Fibroblast of the conjunctiva (primary cell): Measurements from ENCODE around the gene VWA3A.
"Not testable (repeated sequence)": the region's sequence is repeated elsewhere in the genome, so short reads cannot be mapped to it uniquely, and the experiment has no call there.

Experiments used
- DNase-seq: peaks from one replicate; pipeline ENCODE4 v3.0.0-alpha.2; 2010; ENCODE audit warnings: low read depth

The VWA3A gene

GRCh38 chr16:22092143-22092933 lies at the start of gene VWA3A:
Gene VWA3A (plus strand): TSS chr16:22092541. CDS start chr16:22092638, 97 bp downstream.
- DNase-seq: peak; percentile 9

- not testable (repeated sequence) for DNase-seq
These were observed 48.5 kb upstream of the VWA3A start for GRCh38 chr16:22043882-22044281.

DNA sequence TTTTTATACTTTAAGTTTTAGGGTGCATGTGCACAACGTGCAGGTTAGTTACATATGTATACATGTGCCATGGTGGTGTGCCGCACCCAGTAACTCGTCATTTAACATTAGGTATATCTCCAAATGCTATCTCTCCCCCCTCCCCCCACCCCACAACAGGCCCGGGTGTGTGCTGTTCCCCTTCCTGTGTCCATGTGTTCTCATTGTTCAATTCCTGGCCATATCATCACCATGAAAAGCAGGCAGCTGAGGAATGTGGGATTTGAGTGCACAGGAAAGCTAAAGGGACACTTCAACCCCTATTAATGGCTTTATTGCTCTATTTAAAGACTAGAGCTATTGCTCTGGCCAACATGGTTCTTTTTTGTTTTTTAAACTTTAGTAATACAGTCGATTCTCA lies 46.5 kb upstream of the VWA3A start:
- not testable (repeated sequence) for DNase-seq

GRCh38 chr16:22050963-22051362 lies 41.4 kb upstream of the VWA3A start:
- no peak for DNase-seq

DNA sequence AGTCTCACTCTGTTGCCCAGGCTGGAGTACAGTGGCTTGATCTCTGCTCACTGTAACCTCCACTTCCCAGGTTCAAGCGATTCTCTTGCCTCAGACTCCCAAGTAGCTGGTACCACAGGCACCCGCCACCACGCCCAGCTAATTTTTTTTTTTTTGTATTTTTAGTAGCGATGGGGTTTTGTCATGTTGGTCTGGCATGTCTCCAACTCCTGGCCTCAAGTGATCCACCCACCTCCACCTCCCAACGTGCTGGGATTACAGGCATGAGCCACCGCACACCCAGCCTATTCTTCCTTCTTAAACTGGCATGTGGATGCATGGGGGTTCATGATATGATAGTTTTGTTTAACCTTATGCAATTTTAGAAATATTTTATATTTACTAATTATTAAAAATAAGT lies 39.4 kb upstream of the VWA3A start:
- DNase-seq: no peak

DNA sequence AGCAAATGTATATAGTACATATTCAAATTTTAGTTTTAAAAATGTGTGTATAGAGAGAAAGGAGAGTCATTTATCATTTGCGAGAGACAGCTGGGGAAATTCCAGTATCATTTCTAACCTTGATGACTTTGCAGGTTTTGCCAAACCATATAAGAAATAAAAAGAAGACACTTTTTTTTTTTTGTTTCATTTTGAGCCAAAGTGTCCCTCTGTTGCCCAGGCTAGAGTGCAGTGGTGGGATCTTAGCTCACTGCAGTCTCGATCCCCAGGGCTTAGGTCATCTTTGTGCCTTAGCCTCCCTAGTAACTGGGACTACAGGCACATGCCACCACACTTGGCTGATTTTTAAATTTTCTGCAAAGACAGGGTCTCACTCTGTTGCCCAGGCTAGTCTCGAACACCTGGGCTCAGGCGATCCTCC lies 38.4 kb upstream of the VWA3A start:
- no peak for DNase-seq

DNA sequence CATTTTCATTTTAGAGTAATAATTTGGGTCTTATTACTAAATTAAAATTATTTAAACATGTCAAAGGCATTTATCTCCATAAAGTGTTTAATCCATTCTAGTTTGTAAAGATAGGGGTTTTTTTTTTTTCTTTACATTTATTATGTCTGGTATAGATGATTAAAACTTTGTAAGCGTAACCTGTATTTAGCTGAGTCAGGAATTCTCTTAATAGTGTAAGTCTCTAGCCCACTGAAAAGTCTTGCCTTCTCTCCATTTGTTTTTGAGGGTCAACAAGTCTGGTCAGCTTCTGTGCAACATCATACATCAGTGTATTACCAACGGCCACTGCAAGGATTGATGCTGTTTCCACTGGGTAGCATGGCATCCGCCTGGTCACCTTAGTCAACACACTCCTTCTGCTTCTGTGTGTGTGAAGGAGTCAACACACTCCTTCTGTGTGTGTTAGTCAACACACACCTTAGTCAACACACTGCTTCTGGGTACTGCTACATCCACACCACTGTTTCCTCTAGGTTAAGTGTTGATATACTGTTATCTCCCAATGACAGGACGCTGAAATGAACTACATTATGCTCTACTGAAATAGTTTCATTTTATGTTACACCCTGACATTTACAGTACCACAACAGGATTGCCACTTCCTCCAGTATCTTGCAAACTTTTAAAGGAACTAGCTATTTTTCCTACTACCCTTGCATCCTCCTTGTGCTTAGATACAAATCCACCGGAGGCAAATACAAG lies 37.3 kb upstream of the VWA3A start:
- DNase-seq: no peak

- no peak for DNase-seq
These were observed 36.5 kb upstream of the VWA3A start for GRCh38 chr16:22055881-22056280.

GRCh38 chr16:22063888-22064467 lies 28.4 kb upstream of the VWA3A start:
- DNase-seq: no peak

- no peak for DNase-seq
These were observed 27.1 kb upstream of the VWA3A start for GRCh38 chr16:22065252-22065651.

DNA sequence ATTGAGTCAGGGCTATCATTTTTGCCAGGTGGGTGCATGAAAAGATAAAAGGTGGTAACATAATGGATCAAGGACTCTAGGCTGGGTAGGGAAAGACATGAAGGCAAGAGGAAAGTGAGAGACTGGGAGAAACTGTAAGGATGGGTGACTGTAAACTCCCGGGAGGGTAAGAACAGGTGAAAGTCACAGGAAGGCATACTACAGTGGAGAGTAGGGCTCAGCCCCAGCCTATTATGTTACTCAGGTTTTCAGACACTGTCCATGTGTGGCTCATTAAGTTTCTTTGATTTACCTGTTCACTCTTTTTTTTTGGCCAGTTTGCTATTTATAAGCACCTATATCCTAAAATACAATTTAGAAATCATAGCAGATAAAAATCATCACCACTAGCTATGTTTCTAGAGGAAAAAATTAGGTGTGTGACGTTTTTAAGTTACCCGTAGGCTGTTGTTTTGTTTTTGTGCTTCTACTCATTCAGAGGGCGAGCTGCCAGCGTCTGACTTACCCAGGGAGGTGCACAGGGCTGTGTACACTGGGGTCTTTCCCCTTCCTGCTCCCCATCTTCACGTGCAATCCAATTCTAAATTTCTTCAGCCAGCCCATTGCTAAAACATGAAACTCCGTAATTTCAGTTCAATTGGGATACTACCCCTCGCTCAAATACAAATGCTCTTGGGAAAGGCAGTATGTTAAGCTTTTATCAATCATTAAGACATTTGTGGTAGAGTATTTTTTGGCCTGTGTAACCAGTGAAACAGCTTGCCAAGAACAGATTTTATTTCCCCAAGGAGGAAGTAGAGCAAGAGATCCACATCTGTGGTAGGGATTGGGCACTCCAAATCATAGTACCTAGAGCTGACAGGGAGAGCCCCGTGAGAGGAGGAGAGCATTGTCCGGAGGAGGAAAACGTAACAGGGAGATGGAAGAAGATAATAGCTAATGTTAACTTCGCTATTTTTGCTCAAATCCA lies 21.7 kb upstream of the VWA3A start:
- peak; percentile 13 for DNase-seq

- no peak for DNase-seq
These were observed 20.9 kb upstream of the VWA3A start for GRCh38 chr16:22071331-22071910.

DNA sequence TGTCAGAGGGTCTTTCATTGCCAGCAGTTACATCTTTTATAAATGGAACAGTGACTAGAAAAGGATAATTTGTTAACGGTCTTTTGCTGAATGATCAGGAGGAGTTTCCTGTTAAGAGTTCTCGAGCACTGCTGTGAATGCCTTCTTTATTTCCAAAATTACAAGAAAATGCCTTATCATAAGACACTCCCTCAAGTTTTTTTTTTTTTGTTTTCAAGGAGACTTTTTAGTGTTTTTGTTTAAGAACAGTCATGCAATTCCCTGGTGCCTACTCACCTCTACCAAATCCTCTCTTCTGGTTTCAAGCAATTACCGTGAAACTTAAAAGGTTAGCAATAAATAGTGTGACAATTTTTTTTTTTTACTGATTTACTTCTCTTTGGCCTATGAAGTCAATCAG lies 19.0 kb upstream of the VWA3A start:
- no peak for DNase-seq

- DNase-seq: no peak
These were observed 17.1 kb upstream of the VWA3A start for GRCh38 chr16:22075043-22075757.

GRCh38 chr16:22075776-22076175 lies 16.6 kb upstream of the VWA3A start:
- no peak for DNase-seq

DNA sequence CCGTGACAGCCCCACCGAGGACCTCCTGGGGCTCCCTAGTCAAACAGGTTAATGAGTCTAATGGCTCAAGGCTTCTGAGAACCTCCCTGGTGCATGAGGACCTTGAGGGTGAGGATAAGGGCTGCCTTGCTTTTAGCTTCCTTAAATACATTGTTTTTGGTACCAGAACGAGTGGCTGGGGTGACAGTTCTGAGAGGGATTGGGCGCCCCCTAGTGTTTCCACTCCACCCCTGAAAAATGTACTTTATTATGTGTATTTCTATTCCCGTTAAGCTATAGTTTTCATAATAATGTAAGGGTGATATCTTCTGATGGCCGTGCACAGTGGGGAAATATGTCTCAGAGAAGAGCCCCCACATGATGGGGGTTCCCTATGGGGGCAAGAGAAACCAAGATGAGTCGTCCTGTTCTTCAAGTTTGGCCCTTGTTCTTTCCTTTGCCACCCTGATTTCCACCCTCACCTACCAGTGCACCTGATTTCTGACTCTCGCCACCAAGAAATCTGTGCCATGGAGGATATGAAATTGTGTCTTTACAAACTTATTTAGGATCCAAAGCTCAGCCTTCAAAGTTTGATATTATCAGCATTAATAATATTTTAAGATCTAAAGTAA lies 14.5 kb upstream of the VWA3A start:
- DNase-seq: peak; percentile 43

DNA sequence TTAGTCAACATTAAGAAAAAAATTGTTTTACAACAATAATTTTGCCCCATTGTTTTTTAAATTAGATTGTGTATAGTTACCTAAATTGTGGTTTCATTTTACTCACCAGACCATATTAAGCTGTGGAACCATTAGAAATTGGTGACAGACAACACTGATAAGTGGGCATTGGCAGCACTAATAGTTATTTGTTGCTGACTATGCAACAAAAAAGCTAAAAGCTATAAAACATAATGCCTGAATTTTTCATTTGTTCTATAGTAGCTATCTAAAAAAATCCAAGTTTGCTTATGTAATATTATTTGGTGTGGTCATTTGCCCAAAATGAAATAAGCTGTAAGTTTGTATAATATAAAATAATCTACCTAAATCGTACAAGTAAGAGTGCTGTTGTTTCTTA lies 13.7 kb upstream of the VWA3A start:
- DNase-seq: no peak

GRCh38 chr16:22081050-22081449 lies 11.3 kb upstream of the VWA3A start:
- DNase-seq: no peak

DNA sequence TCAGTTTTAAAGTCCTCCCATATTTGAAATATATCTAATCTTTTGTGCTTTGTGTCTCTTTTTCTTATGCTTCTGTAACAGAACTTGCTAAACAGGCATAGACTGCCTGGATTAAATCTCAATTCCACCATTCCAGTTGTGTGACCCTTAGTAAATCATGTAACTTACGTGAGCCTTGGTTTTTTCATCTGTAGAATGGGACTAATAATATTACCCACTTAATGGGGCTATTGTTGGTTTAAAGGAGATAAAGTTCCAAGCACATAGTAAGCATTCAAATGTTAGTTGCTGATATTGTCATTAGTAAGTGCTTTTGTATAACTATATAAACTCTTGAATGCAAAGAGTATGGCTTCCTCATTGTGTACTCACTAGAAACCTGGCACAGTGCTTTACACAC lies 5.9 kb upstream of the VWA3A start:
- no peak for DNase-seq

DNA sequence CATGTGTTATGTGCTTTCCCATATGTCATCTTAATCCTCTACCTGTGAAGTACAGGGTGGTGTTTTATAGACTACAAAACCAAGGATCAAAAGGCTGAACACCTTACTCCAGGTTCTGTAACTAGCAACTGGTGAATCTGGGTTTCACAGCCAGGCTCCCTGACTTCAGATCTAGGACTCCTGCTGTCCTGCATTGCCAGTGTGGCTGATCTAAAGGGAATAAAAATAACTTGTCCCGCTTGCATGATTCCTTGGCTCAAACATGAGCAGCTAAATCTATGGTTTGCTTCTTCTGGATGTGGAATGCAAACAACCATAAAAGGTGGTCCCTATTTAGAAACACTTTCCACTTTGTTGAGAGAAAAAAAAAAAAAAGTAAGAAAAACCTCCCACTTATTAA lies 3.7 kb upstream of the VWA3A start:
- no peak for DNase-seq
